ENCODE measurements around the gene ARHGEF10L.

- TF ChIP-seq CTCF (conservative IDR thresholded peaks at IDR 0.05) (no peak), EZH2 (IDR thresholded peaks at IDR 0.05; ENCODE audit: low read depth) (no peak)
These were observed 930 bp downstream of the ARHGEF10L start for GRCh38 chr1:17540255-17541001.
